ENCODE measurements around the gene OR10AG1.

The OR10AG1 gene

GRCh38 chr11:55969845-55970244, at the start of gene OR10AG1:
TSS of gene OR10AG1 (minus strand) at chr11:55969945. CDS start at chr11:55969907, 38 bp downstream.
- DNase-seq = no peak

- DNase-seq = no peak
Observed at GRCh38 chr11:56013805-56014204, 44.1 kb upstream of the OR10AG1 start.

- DNase-seq = no peak
Observed at GRCh38 chr11:56010716-56011115, 41.0 kb upstream of the OR10AG1 start.

GRCh38 chr11:55994525-55994924, 24.8 kb upstream of the OR10AG1 start, which contains the start of gene OR5F1:
TSS of gene OR5F1 (minus strand) at chr11:55994625. CDS start at chr11:55994625, 0 bp downstream.
- DNase-seq = no peak

DNA sequence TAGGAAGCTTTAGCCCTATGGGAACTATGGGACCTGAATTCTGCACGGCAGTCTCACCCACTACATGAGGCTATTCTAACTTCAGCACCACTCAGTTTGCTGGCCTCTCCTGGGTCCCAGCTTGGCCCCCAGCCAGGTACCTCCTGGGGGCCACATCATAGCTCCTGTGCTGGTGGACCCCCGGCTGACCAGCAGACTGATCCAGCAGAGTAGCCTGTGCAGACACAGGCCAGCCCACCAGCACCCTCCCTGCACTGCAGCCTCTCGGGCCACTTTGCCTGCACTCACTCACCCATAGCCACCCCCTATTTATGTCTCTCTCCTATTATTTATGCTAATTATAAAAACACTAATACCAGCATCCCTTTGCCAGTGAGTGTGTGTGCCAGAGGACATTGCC, 1.2 kb upstream of the OR10AG1 start:
- no peak for DNase-seq

DNA sequence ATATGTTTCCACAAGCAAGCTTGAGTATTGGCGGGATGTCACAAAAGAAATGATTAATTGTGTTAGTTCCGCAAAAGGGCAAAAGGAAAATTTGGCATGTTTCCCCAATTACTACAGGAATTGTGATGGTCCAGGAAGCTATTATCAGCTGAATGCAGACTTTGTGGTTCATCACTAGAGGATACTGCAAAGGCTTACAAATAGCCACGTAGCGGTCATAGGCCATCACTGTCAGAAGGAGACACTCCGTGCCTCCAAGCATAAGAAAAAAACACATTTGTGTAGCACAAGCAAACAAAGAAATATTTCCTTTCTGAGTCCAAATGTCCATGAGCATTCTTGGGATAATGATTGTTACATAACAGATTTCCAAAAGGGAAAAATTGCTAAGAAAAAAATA, 1.8 kb downstream of the OR10AG1 start:
- no peak for DNase-seq

DNA sequence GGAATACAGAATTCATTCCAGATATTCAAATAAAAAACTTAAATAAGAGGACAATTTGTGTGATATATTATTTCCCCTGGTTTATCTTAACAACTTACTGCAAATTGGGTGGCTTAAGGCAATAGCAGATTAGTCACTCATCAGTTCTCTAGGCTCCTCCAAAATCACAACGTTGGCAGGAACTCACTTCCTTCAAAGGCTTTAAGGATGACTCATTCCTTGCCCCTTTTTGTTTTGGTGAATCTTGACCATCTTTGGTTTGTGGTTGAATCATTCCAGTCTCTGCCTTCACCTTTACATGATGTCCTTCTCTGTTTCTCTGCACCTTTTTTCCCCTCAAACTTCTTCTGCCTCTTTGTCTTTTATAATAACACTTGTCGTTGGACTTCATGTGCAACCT, 3.4 kb downstream of the OR10AG1 start:
- DNase-seq = no peak

DNA sequence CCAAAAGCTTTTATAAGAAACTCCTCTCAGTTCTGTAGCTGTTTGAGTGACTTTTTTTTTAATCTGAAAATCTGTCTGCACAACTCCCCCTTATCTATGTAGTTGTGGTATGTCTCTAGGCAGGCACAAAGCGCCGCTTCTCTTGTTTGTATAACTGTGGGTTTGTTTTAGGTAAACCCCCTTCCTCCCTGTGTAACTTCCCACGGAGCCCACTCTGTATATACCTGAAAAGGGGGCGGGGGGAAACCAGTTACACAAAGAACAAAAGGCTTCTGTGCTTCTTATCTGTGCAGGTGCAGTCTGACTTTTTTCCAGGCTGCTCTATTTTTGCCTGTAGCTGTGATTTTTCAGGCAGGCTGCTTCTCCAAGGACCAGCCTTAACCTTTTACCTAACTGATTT, 13.2 kb downstream of the OR10AG1 start:
- no peak for DNase-seq

DNA sequence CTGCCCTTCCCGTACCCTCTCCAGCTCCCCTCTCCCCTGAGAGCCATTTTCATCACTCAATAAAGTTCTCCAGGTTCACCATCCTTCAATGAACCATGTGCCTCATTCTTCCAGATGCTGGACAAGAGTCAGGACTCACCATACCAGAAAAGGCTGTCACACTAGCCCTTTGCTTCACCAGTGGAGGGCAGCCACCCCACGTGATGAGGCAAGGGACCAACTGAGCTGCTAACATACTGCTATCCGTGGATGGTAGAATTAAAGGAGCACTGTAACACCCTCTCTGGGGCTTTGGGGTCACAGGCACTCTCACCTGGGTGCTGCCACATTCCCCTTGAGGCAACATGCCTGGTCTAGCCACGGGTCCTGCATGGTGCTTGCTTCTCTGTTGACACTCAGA, 20.4 kb downstream of the OR10AG1 start:
- DNase-seq = peak; percentile 0

DNA sequence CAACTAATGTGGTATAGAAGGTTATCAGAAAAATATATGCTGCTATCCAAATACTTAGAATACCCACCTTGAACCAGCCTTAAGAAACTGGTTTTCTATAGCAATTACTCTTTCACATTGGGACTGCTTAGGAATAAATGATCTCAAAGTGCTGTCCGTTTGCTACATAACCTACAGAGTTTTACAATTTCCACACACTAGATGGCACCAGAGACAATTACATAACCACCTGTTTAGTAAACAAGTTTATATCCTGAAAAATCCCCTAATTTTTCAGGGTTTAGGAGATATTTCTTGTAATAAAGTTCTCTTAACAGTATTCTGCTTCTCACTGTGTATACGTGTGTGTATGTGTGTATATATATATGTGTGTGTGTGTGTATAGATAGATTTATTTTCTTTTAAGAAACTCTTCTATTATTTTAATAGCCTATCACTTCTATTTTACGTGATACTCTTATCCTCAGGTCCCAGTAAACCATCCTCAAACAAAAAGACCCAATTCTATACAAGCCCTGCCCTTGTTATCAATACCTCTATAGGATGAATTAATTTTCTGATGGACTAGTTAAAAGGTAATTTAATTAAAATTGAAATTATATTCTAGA, 26.9 kb downstream of the OR10AG1 start:
- peak; percentile 47 for DNase-seq

- DNase-seq = no peak
Observed at GRCh38 chr11:55936300-55936699, 33.4 kb downstream of the OR10AG1 start, which contains the start of gene OR5I1. TSS of gene OR5I1 (minus strand) at chr11:55936400. CDS start at chr11:55936400, 0 bp downstream.

DNA sequence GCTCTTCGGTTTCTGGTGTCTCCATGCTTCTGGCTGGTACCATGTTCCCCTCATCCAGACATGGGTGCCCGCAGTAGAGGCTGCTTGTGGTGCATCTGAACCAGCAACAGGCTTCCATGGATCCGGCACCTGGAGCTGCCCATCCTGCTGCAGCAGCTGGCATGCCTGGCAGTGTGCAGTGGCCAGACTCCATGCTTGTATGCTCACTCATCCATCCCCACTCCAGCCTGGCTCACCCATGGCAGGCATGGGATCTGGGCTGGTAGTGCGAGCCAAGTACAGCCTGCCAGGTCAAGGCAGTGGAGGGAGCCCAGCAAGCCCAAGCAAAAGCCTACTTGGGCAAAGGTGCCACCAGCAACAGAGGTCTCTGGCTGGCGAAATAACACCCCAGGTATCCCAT, 49.2 kb downstream of the OR10AG1 start:
- no peak for DNase-seq
